GM12878 (cell line): ENCODE measurements around the gene FCN2. TPM values are rescaled to one million over a fixed set of nuclear protein-coding genes. Genes with fewer than 3 reads are reported as not detected.

ENCODE experiments used
- ATAC-seq: fragments of 200-7000 bp; cut with Tn5 transposase; 3 replicates; pipeline ENCODE4 v1.9.1; 2020; ENCODE audit warnings: mild to moderate bottlenecking, moderate library complexity
- BruUV-seq: library from RNA; stranded (reverse); fragments of 400-500 nt; replicated peaks from 2 replicates; lab custom pipeline; 2021; lab: Mats Ljungman, UMichigan
- CTCF ChIA-PET: fragments of 300-600 bp; sonication (Branson Sonifier 250); formaldehyde crosslinking; extraction: SDS; loops from one replicate; lab custom pipeline; 2021; ENCODE audit warnings: inconsistent platforms; lab: Yijun Ruan, JAX
- POLR2A ChIA-PET: fragments of 350-600 bp; formaldehyde crosslinking; extraction: SDS; loops from one replicate; lab custom pipeline; 2021; ENCODE audit warnings: inconsistent platforms; lab: Charles Lee
- RAD21 ChIA-PET: fragments of 300-600 bp; sonication (Branson Sonifier 250); formaldehyde crosslinking; loops from one replicate; lab custom pipeline; 2023; ENCODE audit warnings: antibody characterized with exemption; ENCODE audit not compliant: unreplicated experiment; lab: Charles Lee
- SMC1A ChIA-PET: fragments of 300-600 bp; sonication (Branson Sonifier 250); formaldehyde crosslinking; loops from one replicate; lab custom pipeline; 2023; ENCODE audit not compliant: unreplicated experiment, uncharacterized antibody; lab: Charles Lee
- DNase-seq: peaks from one replicate; pipeline ENCODE4 v3.0.0-alpha.2; 2011; ENCODE audit warnings: low read depth, low spot score
- FAIRE-seq: peaks from 3 replicates; lab custom pipeline; 2011; peaks lifted over from hg19 to GRCh38; lab: Jason Lieb, UNC
- H2AFZ ChIP-seq: 2 replicates; pipeline ENCODE4 v1.6.0; 2011; ENCODE audit warnings: low read depth, low read length, control low read depth; ENCODE audit not compliant: control insufficient read depth
- H3K27ac ChIP-seq: 2 replicates; pipeline ENCODE4 v1.5.1; 2011; ENCODE audit warnings: control low read depth; ENCODE audit not compliant: control insufficient read depth, insufficient read depth
- H3K27me3 ChIP-seq, 2 experiments: replicated peaks in 1 of 2; 2 replicates each; pipeline versions ENCODE4 v1.6.0 to v1.6.1; 2011; ENCODE audit warnings: low read length in 1 of 2; ENCODE audit not compliant: control insufficient read depth in 2 of 2, insufficient read depth in 2 of 2
- H3K36me3 ChIP-seq, 2 experiments: 2 replicates each; pipeline ENCODE4 v1.5.1; 2011; ENCODE audit warnings: low read length in 1 of 2; ENCODE audit not compliant: control insufficient read depth in 2 of 2, insufficient read depth in 2 of 2
- H3K4me1 ChIP-seq: 2 replicates; pipeline ENCODE4 v1.6.1; 2011; ENCODE audit warnings: mild to moderate bottlenecking, low read length, moderate library complexity, mixed read lengths; ENCODE audit not compliant: control insufficient read depth, insufficient read depth
- H3K4me2 ChIP-seq: 2 replicates; pipeline ENCODE4 v1.6.0; 2011; ENCODE audit warnings: control low read depth; ENCODE audit not compliant: control insufficient read depth, insufficient read depth
- H3K4me3 ChIP-seq: fragments of 200-600 bp; sonication (generic); 2 replicates; pipeline ENCODE4 v1.5.1; 2016
- H3K79me2 ChIP-seq: 2 replicates; pipeline ENCODE4 v1.6.0; 2011; ENCODE audit warnings: low read length; ENCODE audit not compliant: control insufficient read depth, insufficient read depth
- H3K9ac ChIP-seq: 2 replicates; pipeline ENCODE4 v1.8.0; 2011; ENCODE audit warnings: low read length, control low read depth, mixed read lengths; ENCODE audit not compliant: control insufficient read depth, insufficient read depth
- H3K9me3 ChIP-seq: replicated peaks from 3 replicates; pipeline ENCODE4 v1.5.1; 2011; ENCODE audit warnings: mild to moderate bottlenecking, low read length; ENCODE audit not compliant: control insufficient read depth, insufficient read depth
- H4K20me1 ChIP-seq: 2 replicates; pipeline ENCODE4 v1.6.0; 2011; ENCODE audit not compliant: control insufficient read depth, insufficient read depth
- CHD2 ChIP-seq: IDR thresholded peaks from 2 replicates; pipeline ENCODE4 v1.6.1; 2011; ENCODE audit warnings: low read depth, low read length, improper control_type of control experiment, borderline replicate concordance
- EZH2 ChIP-seq: IDR thresholded peaks from 2 replicates; pipeline ENCODE4 v1.6.1; 2012; ENCODE audit warnings: low read depth, mild to moderate bottlenecking, control low read depth, inconsistent platforms, low read length, borderline replicate concordance; ENCODE audit not compliant: control insufficient read depth
- FOXM1 ChIP-seq: IDR thresholded peaks from 2 replicates; pipeline ENCODE4 v1.6.1; 2012; ENCODE audit warnings: low read depth, mild to moderate bottlenecking, inconsistent platforms, low read length, moderate library complexity
- GATAD2B ChIP-seq: fragments of 450-650 bp; conservative IDR thresholded peaks from 2 replicates; pipeline ENCODE4 v1.6.1; 2017; ENCODE audit warnings: low read depth, mild to moderate bottlenecking, moderate library complexity
- MXI1 ChIP-seq: fragments of 150-350 bp; IDR thresholded peaks from 2 replicates; pipeline ENCODE4 v1.6.1; 2011; ENCODE audit warnings: low read depth, mild to moderate bottlenecking, inconsistent platforms, low read length, improper control_type of control experiment
- NBN ChIP-seq: fragments of 450-650 bp; IDR thresholded peaks from 2 replicates; pipeline ENCODE4 v1.6.1; 2016
- RAD51 ChIP-seq: fragments of 450-650 bp; IDR thresholded peaks from 2 replicates; pipeline ENCODE4 v1.6.1; 2016; ENCODE audit warnings: moderate library complexity, mild to moderate bottlenecking, inconsistent platforms
- WGBS: methylation state at CpG from one replicate; pipeline ENCODE4 v1.1.6; 2016; ENCODE audit warnings: low lambda C conversion rate; ENCODE audit not compliant: insufficient replicate concordance, insufficient coverage; ENCODE audit errors: missing lambda C conversion rate; 5-methylcytosine and 5-hydroxymethylcytosine counted together
- in situ Hi-C: fragments of 300-500 bp; cut with MboI; formaldehyde crosslinking; loops from 9 replicates; pipeline ENCODE4 v1.14.3; 2018; ENCODE audit warnings: mixed read lengths
- intact Hi-C: fragments of 100-400 bp; cut with micrococcal nuclease; formaldehyde crosslinking; loops from one replicate; pipeline ENCODE4 v1.14.2; 2022; ENCODE audit not compliant: unreplicated experiment
- polyA plus RNA-seq, 11 experiments: library from polyadenylated mRNA; depleted of rRNA in 4 of 11; unstranded in 6 of 11; stranded (reverse) in 5 of 11; fragments of >200 nt; fragmentation: Nextera tagmentation in 4 of 11; fragmentation: Illumina TruSeq in 1 of 11; extraction: Ambion mirVana in 4 of 11; extraction: Trizol in 1 of 11; gene quantifications; 1 replicate in 1 of 11; 2 replicates in 10 of 11; pipeline versions ENCODE4 v1.2.1 to v1.2.3, GENCODE V29; 2011 to 2016; ENCODE audit warnings: inconsistent platforms in 2 of 11, missing spikeins in 2 of 11, low read depth in 1 of 11
- total RNA-seq, 4 experiments: library from RNA; depleted of rRNA in 3 of 4; stranded (reverse); fragments of >200 nt in 3 of 4; fragmentation: Illumina TruSeq in 1 of 4; extraction: Trizol in 1 of 4; gene quantifications; 2 replicates each; pipeline versions ENCODE4 v1.2.1 to v1.2.3, GENCODE V29; 2013 to 2021
- TF ChIP-seq, protein P1 (sequence below): fragments of 150-350 bp; IDR thresholded peaks from 2 replicates; pipeline ENCODE4 v1.6.1; 2014; ENCODE audit warnings: mild to moderate bottlenecking, low read depth, low read length
- TF ChIP-seq, protein P2 (sequence below): fragments of 450-650 bp; IDR thresholded peaks from 2 replicates; pipeline ENCODE4 v1.6.1; 2017; ENCODE audit warnings: antibody characterized with exemption, mild to moderate bottlenecking, moderate library complexity
- TF ChIP-seq, protein P3 (sequence below): fragments of 450-650 bp; formaldehyde crosslinking; IDR thresholded peaks from 2 replicates; pipeline ENCODE4 v1.4.0; 2022; ENCODE audit warnings: mild to moderate bottlenecking, moderate library complexity
- TF ChIP-seq, protein P4 (sequence below), 3 experiments: IDR thresholded peaks in 2 of 3; conservative IDR thresholded peaks in 1 of 3; 2 replicates each; pipeline ENCODE4 v1.5.1; 2011; ENCODE audit warnings: low read depth in 3 of 3, low read length in 3 of 3, mild to moderate bottlenecking in 3 of 3, control low read depth in 2 of 3, moderate library complexity in 2 of 3, inconsistent platforms in 1 of 3, mixed read lengths in 1 of 3; ENCODE audit not compliant: control insufficient read depth in 2 of 3, insufficient read depth in 1 of 3; ENCODE audit errors: extremely low read depth in 1 of 3

The FCN2 gene
- total and polyA plus RNA-seq, 10 of the 15 experiments (the other 5 are each of a cell fraction or from before 2014, with no cell fraction given) = not detected

DNA sequence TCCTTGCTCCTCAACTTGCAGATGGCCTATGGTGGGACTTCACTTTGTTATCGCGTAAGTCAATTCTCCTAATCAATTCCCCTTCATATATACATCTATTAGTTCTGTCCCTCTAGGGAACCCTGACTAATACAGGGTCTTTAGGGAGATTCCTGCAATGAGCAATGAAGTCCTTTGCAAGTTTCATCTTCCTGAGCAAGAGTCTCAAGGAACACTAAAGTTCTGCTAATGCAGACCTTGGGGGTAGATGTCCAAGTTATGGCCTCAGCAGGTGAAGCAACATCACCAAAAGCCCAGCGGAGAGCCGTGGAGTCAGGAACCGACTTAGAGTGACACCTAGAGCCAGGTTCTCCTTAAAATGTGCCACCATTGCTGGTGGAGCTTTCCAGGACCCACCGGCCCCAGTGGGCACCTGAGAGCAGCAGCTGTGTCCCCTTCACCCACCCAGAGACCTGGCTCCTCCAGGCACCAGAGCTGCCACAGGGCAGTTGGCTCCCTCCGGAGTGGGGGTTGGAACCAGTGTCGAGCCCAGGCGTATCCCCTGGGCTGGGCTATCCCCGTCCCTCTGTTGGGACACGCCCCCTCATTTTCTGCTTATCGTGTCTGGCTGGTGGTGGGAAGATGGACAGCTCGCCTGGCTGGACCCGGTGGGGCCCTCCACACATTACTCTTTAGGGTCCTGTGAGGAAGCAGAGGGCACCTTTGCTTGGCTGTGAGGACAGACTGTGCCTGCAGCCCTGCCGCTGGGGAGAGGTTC, 48.0 kb downstream of the FCN2 start:
- intact Hi-C loops = no loop called here

More for the DNA sequence above, 48.0 kb downstream of the FCN2 start:
- Histone ChIP-seq H2AFZ (peak overlapping the region; percentile 20), H3K27me3 (no peaks in the 10 kb centered on the region), H3K79me2 (peaks cover 18% of the 10 kb centered on the region), H3K4me3 (no peak overlapping the region), H3K27ac (peak overlapping the region; percentile 51), H3K4me1 (peaks cover 58% of the 10 kb centered on the region), H4K20me1 (no peaks in the 10 kb centered on the region), H3K9me3 (no peaks in the 10 kb centered on the region; the same call in 2 of the 3 replicates), H3K36me3 (no peaks in the 10 kb centered on the region), H3K4me2 (peak overlapping the region; percentile 76; the same call in 1 of the 2 replicates), H3K9ac (no peak overlapping the region)
- DNase-seq (no peak), ATAC-seq (no peak), FAIRE-seq (no peak)
- WGBS = 19% methylated on average over 15 of the region's 15 CpGs
- no TSS peak for BruUV-seq
- ChIA-PET RAD21 (no interaction called here), SMC1A (no interaction called here), CTCF (no interaction called here), POLR2A (no interaction called here)
- in situ Hi-C loops = no loop called here
- TF ChIP-seq GATAD2B (no peak), CHD2 (no peak), NBN (no peak), MXI1 (no peak), FOXM1 (no peak), EZH2 (no peak), RAD51 (no peak)
- TF ChIP-seq, protein P1, sequence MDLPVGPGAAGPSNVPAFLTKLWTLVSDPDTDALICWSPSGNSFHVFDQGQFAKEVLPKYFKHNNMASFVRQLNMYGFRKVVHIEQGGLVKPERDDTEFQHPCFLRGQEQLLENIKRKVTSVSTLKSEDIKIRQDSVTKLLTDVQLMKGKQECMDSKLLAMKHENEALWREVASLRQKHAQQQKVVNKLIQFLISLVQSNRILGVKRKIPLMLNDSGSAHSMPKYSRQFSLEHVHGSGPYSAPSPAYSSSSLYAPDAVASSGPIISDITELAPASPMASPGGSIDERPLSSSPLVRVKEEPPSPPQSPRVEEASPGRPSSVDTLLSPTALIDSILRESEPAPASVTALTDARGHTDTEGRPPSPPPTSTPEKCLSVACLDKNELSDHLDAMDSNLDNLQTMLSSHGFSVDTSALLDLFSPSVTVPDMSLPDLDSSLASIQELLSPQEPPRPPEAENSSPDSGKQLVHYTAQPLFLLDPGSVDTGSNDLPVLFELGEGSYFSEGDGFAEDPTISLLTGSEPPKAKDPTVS = no peak
- TF ChIP-seq, protein P2, sequence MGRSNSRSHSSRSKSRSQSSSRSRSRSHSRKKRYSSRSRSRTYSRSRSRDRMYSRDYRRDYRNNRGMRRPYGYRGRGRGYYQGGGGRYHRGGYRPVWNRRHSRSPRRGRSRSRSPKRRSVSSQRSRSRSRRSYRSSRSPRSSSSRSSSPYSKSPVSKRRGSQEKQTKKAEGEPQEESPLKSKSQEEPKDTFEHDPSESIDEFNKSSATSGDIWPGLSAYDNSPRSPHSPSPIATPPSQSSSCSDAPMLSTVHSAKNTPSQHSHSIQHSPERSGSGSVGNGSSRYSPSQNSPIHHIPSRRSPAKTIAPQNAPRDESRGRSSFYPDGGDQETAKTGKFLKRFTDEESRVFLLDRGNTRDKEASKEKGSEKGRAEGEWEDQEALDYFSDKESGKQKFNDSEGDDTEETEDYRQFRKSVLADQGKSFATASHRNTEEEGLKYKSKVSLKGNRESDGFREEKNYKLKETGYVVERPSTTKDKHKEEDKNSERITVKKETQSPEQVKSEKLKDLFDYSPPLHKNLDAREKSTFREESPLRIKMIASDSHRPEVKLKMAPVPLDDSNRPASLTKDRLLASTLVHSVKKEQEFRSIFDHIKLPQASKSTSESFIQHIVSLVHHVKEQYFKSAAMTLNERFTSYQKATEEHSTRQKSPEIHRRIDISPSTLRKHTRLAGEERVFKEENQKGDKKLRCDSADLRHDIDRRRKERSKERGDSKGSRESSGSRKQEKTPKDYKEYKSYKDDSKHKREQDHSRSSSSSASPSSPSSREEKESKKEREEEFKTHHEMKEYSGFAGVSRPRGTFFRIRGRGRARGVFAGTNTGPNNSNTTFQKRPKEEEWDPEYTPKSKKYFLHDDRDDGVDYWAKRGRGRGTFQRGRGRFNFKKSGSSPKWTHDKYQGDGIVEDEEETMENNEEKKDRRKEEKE = no peak
- TF ChIP-seq, protein P3, sequence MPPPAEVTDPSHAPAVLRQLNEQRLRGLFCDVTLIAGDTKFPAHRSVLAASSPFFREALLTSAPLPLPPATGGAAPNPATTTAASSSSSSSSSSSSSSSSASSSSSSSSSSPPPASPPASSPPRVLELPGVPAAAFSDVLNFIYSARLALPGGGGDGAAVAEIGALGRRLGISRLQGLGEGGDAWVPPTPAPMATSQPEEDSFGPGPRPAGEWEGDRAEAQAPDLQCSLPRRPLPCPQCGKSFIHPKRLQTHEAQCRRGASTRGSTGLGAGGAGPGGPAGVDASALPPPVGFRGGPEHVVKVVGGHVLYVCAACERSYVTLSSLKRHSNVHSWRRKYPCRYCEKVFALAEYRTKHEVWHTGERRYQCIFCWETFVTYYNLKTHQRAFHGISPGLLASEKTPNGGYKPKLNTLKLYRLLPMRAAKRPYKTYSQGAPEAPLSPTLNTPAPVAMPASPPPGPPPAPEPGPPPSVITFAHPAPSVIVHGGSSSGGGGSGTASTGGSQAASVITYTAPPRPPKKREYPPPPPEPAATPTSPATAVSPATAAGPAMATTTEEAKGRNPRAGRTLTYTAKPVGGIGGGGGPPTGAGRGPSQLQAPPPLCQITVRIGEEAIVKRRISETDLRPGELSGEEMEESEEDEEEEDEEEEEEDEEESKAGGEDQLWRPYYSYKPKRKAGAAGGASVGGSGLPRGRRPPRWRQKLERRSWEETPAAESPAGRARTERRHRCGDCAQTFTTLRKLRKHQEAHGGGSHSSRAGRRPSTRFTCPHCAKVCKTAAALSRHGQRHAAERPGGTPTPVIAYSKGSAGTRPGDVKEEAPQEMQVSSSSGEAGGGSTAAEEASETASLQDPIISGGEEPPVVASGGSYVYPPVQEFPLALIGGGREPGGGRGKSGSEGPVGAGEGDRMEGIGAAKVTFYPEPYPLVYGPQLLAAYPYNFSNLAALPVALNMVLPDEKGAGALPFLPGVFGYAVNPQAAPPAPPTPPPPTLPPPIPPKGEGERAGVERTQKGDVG (CRISPR knock-in tag) = no peak
- TF ChIP-seq, protein P4, sequence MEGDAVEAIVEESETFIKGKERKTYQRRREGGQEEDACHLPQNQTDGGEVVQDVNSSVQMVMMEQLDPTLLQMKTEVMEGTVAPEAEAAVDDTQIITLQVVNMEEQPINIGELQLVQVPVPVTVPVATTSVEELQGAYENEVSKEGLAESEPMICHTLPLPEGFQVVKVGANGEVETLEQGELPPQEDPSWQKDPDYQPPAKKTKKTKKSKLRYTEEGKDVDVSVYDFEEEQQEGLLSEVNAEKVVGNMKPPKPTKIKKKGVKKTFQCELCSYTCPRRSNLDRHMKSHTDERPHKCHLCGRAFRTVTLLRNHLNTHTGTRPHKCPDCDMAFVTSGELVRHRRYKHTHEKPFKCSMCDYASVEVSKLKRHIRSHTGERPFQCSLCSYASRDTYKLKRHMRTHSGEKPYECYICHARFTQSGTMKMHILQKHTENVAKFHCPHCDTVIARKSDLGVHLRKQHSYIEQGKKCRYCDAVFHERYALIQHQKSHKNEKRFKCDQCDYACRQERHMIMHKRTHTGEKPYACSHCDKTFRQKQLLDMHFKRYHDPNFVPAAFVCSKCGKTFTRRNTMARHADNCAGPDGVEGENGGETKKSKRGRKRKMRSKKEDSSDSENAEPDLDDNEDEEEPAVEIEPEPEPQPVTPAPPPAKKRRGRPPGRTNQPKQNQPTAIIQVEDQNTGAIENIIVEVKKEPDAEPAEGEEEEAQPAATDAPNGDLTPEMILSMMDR (IDR thresholded peaks at IDR 0.05 in 2 of 3, conservative IDR thresholded peaks at IDR 0.05 in 1 of 3; ENCODE audit: control insufficient read depth in 2 of 3, extremely low read depth in 1 of 3, insufficient read depth in 1 of 3, low read depth in 3 of 3, low read length in 3 of 3) = no peak
